ENCODE results near the gene NEXN.

DNA sequence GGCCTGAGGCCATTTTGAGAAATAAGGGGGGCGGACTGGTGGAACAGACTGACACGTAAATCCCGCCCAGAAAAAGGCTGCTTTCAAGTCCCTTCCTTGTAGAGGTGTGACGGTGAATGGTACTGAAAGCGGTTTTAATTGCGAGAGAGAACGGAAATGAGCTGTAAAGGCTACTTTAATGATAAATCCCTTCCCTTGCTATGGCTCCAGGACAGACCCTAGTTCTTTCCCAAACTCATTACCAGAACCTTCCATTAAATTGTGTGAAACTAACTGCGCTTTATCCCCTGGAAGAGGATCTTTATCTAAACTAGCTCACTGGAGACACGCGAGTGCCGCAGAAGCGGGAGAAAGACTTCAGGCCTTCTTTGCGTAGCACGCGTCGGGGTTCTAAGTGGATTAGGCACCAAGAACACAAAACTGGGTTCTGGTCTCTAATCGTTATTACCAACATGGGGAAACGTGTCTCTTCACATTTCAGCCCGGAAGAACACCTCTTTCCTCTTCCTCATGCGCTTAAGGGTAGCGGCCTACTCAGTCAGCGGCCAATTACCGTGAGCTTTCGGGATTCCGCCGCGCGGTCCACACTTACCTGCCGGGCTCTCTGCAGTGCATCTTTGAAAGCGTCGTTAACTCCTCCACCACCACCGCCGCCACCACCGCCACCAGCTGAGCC lies 90.0 kb downstream of the NEXN start:
- TF ChIP-seq, protein P1, sequence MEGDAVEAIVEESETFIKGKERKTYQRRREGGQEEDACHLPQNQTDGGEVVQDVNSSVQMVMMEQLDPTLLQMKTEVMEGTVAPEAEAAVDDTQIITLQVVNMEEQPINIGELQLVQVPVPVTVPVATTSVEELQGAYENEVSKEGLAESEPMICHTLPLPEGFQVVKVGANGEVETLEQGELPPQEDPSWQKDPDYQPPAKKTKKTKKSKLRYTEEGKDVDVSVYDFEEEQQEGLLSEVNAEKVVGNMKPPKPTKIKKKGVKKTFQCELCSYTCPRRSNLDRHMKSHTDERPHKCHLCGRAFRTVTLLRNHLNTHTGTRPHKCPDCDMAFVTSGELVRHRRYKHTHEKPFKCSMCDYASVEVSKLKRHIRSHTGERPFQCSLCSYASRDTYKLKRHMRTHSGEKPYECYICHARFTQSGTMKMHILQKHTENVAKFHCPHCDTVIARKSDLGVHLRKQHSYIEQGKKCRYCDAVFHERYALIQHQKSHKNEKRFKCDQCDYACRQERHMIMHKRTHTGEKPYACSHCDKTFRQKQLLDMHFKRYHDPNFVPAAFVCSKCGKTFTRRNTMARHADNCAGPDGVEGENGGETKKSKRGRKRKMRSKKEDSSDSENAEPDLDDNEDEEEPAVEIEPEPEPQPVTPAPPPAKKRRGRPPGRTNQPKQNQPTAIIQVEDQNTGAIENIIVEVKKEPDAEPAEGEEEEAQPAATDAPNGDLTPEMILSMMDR (IDR thresholded peaks at IDR 0.05): no peak
- no peak for TF ChIP-seq ZFX (IDR thresholded peaks at IDR 0.05; ENCODE audit: borderline replicate concordance)
